Kidney epithelial cell (primary cell): Measurements from ENCODE around the gene CENPF. TPM values are rescaled to one million over a fixed set of nuclear protein-coding genes. Genes with fewer than 3 reads are reported as not detected.

Experiments
- DNase-seq: peaks from one replicate; pipeline ENCODE4 v3.0.0-alpha.2; 2010; ENCODE audit warnings: low read depth
- H3K27me3 ChIP-seq: 2 replicates; pipeline ENCODE4 v1.6.0; 2011; ENCODE audit warnings: low read length; ENCODE audit not compliant: control insufficient read depth, insufficient read depth
- H3K36me3 ChIP-seq: 2 replicates; pipeline ENCODE4 v1.5.1; 2011; ENCODE audit warnings: low read length; ENCODE audit not compliant: control insufficient read depth, insufficient read depth
- H3K4me3 ChIP-seq: 2 replicates; pipeline ENCODE4 v1.5.1; 2011; ENCODE audit warnings: low read depth, mild to moderate bottlenecking, control low read depth, low read length
- total RNA-seq: library from RNA; depleted of rRNA; stranded (reverse); fragments of >200 nt; gene quantifications from 2 replicates; pipeline ENCODE4 v1.2.3, GENCODE V29; 2015
- TF ChIP-seq, protein P1 (sequence below): IDR thresholded peaks from 2 replicates; pipeline ENCODE4 v1.5.1; 2011; ENCODE audit warnings: mild to moderate bottlenecking, moderate library complexity, low read length, control low read depth, inconsistent platforms; ENCODE audit not compliant: insufficient read depth, poor library complexity, severe bottlenecking

CENPF gene
- total RNA-seq, 1 donor from 2014 or later: 20.2 TPM

DNA sequence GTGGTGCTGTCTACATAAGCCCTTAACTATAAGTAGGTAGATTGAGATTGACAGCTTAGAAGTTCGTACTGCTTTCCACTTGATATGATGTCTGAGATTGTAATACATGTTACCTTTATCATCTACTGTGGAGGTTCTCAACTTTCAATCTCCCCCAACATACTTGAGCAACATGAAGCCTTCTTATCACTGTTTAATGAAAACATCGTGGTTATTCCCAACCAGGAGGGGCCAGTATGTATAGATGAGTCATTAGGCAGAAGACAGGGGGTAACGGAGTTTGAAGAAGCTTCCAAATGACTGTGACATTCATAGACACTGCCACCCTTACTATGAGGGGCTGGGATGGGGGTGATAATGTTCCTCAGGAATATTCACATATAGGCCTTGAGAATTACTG lies 36.0 kb downstream of the CENPF start:
- no peak for DNase-seq
- no peaks in the 10 kb centered on the region for H3K27me3 ChIP-seq
- peaks cover 7% of the 10 kb centered on the region for H3K36me3 ChIP-seq
- TF ChIP-seq, protein P1, sequence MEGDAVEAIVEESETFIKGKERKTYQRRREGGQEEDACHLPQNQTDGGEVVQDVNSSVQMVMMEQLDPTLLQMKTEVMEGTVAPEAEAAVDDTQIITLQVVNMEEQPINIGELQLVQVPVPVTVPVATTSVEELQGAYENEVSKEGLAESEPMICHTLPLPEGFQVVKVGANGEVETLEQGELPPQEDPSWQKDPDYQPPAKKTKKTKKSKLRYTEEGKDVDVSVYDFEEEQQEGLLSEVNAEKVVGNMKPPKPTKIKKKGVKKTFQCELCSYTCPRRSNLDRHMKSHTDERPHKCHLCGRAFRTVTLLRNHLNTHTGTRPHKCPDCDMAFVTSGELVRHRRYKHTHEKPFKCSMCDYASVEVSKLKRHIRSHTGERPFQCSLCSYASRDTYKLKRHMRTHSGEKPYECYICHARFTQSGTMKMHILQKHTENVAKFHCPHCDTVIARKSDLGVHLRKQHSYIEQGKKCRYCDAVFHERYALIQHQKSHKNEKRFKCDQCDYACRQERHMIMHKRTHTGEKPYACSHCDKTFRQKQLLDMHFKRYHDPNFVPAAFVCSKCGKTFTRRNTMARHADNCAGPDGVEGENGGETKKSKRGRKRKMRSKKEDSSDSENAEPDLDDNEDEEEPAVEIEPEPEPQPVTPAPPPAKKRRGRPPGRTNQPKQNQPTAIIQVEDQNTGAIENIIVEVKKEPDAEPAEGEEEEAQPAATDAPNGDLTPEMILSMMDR: no peak
- H3K4me3 ChIP-seq: no peak overlapping the region

DNA sequence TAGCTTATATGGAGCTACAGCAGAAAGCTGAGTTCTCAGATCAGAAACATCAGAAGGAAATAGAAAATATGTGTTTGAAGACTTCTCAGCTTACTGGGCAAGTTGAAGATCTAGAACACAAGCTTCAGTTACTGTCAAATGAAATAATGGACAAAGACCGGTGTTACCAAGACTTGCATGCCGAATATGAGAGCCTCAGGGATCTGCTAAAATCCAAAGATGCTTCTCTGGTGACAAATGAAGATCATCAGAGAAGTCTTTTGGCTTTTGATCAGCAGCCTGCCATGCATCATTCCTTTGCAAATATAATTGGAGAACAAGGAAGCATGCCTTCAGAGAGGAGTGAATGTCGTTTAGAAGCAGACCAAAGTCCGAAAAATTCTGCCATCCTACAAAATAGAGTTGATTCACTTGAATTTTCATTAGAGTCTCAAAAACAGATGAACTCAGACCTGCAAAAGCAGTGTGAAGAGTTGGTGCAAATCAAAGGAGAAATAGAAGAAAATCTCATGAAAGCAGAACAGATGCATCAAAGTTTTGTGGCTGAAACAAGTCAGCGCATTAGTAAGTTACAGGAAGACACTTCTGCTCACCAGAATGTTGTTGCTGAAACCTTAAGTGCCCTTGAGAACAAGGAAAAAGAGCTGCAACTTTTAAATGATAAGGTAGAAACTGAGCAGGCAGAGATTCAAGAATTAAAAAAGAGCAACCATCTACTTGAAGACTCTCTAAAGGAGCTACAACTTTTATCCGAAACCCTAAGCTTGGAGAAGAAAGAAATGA lies 37.6 kb downstream of the CENPF start:
- DNase-seq: no peak
- H3K27me3 ChIP-seq: no peaks in the 10 kb centered on the region
- TF ChIP-seq, protein P1: no peak
- H3K4me3 ChIP-seq: no peak overlapping the region
- H3K36me3 ChIP-seq: peaks cover 4% of the 10 kb centered on the region

DNA sequence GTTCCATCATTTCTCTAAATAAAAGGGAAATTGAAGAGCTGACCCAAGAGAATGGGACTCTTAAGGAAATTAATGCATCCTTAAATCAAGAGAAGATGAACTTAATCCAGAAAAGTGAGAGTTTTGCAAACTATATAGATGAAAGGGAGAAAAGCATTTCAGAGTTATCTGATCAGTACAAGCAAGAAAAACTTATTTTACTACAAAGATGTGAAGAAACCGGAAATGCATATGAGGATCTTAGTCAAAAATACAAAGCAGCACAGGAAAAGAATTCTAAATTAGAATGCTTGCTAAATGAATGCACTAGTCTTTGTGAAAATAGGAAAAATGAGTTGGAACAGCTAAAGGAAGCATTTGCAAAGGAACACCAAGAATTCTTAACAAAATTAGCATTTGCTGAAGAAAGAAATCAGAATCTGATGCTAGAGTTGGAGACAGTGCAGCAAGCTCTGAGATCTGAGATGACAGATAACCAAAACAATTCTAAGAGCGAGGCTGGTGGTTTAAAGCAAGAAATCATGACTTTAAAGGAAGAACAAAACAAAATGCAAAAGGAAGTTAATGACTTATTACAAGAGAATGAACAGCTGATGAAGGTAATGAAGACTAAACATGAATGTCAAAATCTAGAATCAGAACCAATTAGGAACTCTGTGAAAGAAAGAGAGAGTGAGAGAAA lies 38.4 kb downstream of the CENPF start:
- H3K36me3 ChIP-seq: peaks cover 5% of the 10 kb centered on the region
- no peak overlapping the region for H3K4me3 ChIP-seq
- TF ChIP-seq, protein P1: no peak
- no peaks in the 10 kb centered on the region for H3K27me3 ChIP-seq
- no peak for DNase-seq

DNA sequence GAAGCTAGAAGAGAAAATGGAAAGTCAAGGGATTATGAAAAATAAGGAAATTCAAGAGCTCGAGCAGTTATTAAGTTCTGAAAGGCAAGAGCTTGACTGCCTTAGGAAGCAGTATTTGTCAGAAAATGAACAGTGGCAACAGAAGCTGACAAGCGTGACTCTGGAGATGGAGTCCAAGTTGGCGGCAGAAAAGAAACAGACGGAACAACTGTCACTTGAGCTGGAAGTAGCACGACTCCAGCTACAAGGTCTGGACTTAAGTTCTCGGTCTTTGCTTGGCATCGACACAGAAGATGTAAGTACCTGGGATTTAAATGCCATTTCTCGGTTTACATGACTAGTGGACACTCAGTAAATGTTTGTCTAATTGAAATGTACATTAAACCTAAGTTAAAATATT lies 40.0 kb downstream of the CENPF start:
- TF ChIP-seq, protein P1: no peak
- no peak for DNase-seq
- Histone ChIP-seq H3K36me3 (peaks cover 4% of the 10 kb centered on the region), H3K27me3 (no peaks in the 10 kb centered on the region), H3K4me3 (no peak overlapping the region)

DNA sequence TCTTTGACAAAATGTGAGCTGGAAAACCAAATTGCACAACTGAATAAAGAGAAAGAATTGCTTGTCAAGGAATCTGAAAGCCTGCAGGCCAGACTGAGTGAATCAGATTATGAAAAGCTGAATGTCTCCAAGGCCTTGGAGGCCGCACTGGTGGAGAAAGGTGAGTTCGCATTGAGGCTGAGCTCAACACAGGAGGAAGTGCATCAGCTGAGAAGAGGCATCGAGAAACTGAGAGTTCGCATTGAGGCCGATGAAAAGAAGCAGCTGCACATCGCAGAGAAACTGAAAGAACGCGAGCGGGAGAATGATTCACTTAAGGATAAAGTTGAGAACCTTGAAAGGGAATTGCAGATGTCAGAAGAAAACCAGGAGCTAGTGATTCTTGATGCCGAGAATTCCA lies 42.7 kb downstream of the CENPF start:
- H3K4me3 ChIP-seq: no peak overlapping the region
- peaks cover 4% of the 10 kb centered on the region for H3K36me3 ChIP-seq
- TF ChIP-seq, protein P1: no peak
- H3K27me3 ChIP-seq: no peaks in the 10 kb centered on the region
- no peak for DNase-seq

DNA sequence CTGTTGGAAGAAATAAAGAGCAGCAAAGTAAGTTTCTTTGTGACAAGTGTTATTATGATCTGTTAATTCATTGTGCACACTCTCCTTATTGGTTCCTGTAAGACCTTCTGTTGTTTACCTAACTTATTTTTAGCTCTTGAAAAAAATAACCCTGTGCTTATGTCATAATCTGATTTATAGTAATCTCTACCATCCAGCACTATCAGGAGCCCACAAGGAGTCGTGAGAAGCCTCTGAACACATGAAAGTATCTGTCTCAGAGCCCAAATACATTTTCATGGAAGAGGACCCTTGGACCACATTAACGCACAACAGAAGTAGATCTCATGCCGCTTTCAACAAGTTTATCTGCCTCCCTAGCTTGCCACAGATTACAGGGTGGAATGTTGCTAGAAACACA lies 45.8 kb downstream of the CENPF start:
- Histone ChIP-seq H3K36me3 (peaks cover 4% of the 10 kb centered on the region), H3K4me3 (no peak overlapping the region)

More for the DNA sequence above, 45.8 kb downstream of the CENPF start:
- no peak for DNase-seq
- H3K27me3 ChIP-seq: no peaks in the 10 kb centered on the region
- TF ChIP-seq, protein P1: no peak
